ENCODE results near the gene SUDS3. TPM values are rescaled to one million over a fixed set of nuclear protein-coding genes. Genes with fewer than 3 reads are reported as not detected.

SUDS3 gene
- total and polyA plus RNA-seq, 7 donors: 8.3 to 27.8 (median 18.9) TPM

- ATAC-seq (no peak), DNase-seq (no peak)
- H3K9me3 ChIP-seq: no peaks in the 10 kb centered on the region
- H3K27ac ChIP-seq: no peak overlapping the region
- H3K4me1 ChIP-seq: peaks cover 4% of the 10 kb centered on the region
- H3K4me3 ChIP-seq: no peak overlapping the region
- TF ChIP-seq, protein P1, sequence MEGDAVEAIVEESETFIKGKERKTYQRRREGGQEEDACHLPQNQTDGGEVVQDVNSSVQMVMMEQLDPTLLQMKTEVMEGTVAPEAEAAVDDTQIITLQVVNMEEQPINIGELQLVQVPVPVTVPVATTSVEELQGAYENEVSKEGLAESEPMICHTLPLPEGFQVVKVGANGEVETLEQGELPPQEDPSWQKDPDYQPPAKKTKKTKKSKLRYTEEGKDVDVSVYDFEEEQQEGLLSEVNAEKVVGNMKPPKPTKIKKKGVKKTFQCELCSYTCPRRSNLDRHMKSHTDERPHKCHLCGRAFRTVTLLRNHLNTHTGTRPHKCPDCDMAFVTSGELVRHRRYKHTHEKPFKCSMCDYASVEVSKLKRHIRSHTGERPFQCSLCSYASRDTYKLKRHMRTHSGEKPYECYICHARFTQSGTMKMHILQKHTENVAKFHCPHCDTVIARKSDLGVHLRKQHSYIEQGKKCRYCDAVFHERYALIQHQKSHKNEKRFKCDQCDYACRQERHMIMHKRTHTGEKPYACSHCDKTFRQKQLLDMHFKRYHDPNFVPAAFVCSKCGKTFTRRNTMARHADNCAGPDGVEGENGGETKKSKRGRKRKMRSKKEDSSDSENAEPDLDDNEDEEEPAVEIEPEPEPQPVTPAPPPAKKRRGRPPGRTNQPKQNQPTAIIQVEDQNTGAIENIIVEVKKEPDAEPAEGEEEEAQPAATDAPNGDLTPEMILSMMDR (IDR thresholded peaks at IDR 0.05): no peak
- intact Hi-C loops (cut with DNase I): no loop called here
- no peaks in the 10 kb centered on the region for H3K36me3 ChIP-seq (ENCODE audit: insufficient read depth in 1 of 2, low read depth in 1 of 2)
- no peaks in the 10 kb centered on the region for H3K27me3 ChIP-seq (ENCODE audit: insufficient read depth in 3 of 3, low read length in 2 of 3)
- 87 to 93% (median 90%) methylated on average over 2 of the region's 2 CpGs for WGBS, 3 donors
Observed at GRCh38 chr12:118336123-118336522, 40.2 kb upstream of the SUDS3 start.

DNA sequence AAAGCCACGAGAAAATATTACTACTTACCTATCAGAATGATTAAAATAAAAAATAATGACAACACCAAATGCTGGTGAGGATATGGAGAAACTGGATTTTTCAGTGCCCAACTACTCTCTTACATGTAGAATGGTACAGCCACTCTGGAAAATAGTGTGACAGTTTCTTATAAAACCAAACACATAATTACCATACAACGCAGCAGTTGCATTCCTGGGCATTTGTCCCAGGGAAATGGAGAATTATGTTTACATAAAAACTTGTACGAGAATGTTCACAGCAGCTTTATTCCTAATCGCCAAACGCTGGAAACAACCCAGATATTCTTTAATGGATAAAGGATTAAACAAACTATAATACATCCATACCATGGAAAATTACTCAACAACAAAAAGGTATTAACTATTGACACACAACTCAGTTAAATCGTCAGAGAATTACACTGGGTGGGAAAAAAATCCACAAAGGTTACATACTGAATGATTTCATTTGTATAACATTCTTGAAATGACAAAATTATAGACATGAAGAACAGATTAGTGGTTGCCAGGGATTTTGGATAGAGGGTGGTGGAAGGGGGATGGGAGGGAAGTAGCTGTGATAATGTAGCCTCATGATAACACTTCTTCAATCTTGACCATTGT lies 39.0 kb upstream of the SUDS3 start:
- no peak overlapping the region for H3K27ac ChIP-seq
- H3K4me3 ChIP-seq: no peak overlapping the region
- ATAC-seq (no peak), DNase-seq (no peak)
- TF ChIP-seq, protein P1 (IDR thresholded peaks at IDR 0.05): no peak
- no peaks in the 10 kb centered on the region for H3K9me3 ChIP-seq
- H3K36me3 ChIP-seq (ENCODE audit: insufficient read depth in 1 of 2, low read depth in 1 of 2): no peaks in the 10 kb centered on the region
- 50 to 55% (median 50%) methylated on average over 6 of the region's 6 CpGs for WGBS, 3 donors
- intact Hi-C loops (cut with DNase I): no loop called here
- peaks cover 4% of the 10 kb centered on the region for H3K4me1 ChIP-seq
- no peaks in the 10 kb centered on the region for H3K27me3 ChIP-seq (ENCODE audit: insufficient read depth in 3 of 3, low read length in 2 of 3)

- H3K4me1 ChIP-seq: peaks cover 6% of the 10 kb centered on the region
- no peaks in the 10 kb centered on the region for H3K27me3 ChIP-seq (ENCODE audit: insufficient read depth in 3 of 3, low read length in 2 of 3)
- 57 to 64% (median 57%) methylated on average over 2 of the region's 2 CpGs for WGBS, 3 donors
- no peak overlapping the region for H3K27ac ChIP-seq
- no peaks in the 10 kb centered on the region for H3K36me3 ChIP-seq (ENCODE audit: insufficient read depth in 1 of 2, low read depth in 1 of 2)
- intact Hi-C loops (cut with DNase I): no loop called here
- ATAC-seq: no peak
- H3K9me3 ChIP-seq: no peaks in the 10 kb centered on the region
- H3K4me3 ChIP-seq: no peak overlapping the region
- TF ChIP-seq, protein P1 (IDR thresholded peaks at IDR 0.05): no peak
- DNase-seq: no peak
Observed at GRCh38 chr12:118342090-118342489, 34.3 kb upstream of the SUDS3 start.

DNA sequence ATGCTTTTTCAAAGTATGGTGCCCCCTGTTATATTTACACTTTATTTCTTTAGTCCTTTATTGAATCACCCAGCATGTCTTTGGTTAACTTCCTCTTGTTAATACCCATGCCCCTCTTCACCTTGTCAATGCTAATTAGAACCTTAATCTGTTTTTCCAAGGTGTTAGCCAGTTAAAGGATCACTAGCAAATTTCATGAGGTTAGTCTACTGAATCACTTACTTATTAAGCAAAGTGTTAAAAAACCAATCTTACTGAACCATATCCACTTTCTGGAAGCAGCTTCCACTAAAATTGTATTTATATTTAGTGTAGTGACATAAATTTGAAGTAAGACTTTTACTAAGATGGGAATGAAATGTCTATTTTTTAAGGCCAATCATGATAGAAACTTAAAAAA lies 31.5 kb upstream of the SUDS3 start:
- ATAC-seq: no peak
- Histone ChIP-seq H3K4me1 (peaks cover 9% of the 10 kb centered on the region), H3K4me3 (no peak overlapping the region), H3K27ac (no peak overlapping the region), H3K27me3 (ENCODE audit: insufficient read depth in 3 of 3, low read length in 2 of 3) (no peaks in the 10 kb centered on the region), H3K9me3 (no peaks in the 10 kb centered on the region), H3K36me3 (ENCODE audit: insufficient read depth in 1 of 2, low read depth in 1 of 2) (no peaks in the 10 kb centered on the region)
- intact Hi-C loops (cut with DNase I): no loop called here
- TF ChIP-seq, protein P1 (IDR thresholded peaks at IDR 0.05): no peak
- no peak for DNase-seq

- TF ChIP-seq, protein P1 (IDR thresholded peaks at IDR 0.05): no peak
- no peak for ATAC-seq
- H3K4me1 ChIP-seq: peaks cover 9% of the 10 kb centered on the region
- H3K4me3 ChIP-seq: no peak overlapping the region
- intact Hi-C loops (cut with DNase I): no loop called here
- H3K27me3 ChIP-seq (ENCODE audit: insufficient read depth in 3 of 3, low read length in 2 of 3): no peaks in the 10 kb centered on the region
- no peak overlapping the region for H3K27ac ChIP-seq
- no peaks in the 10 kb centered on the region for H3K36me3 ChIP-seq (ENCODE audit: insufficient read depth in 1 of 2, low read depth in 1 of 2)
- DNase-seq: no peak
- WGBS, 3 donors: 45 to 62% (median 56%) methylated on average over 1 of the region's 1 CpG
- no peaks in the 10 kb centered on the region for H3K9me3 ChIP-seq
Observed at GRCh38 chr12:118345355-118345754, 31.0 kb upstream of the SUDS3 start.
